ENCODE data around the gene RPH3AL. TPM values are rescaled to one million over a fixed set of nuclear protein-coding genes. Genes with fewer than 3 reads are reported as not detected.

The RPH3AL gene
- total RNA-seq, 4 donors from 2014 or later: 31.4 to 92.4 (median 48.6) TPM

- H3K9me3 ChIP-seq: no peaks in the 10 kb centered on the region
- peaks cover 0 to 11% (median 2%) of the 10 kb centered on the region in 4 donors for H3K4me1 ChIP-seq
- no peak overlapping the region for H3K27ac ChIP-seq
- DNase-seq: no peak
- no peak overlapping the region for H3K4me3 ChIP-seq
- H3K36me3 ChIP-seq: no peaks in the 10 kb centered on the region
- no peaks in the 10 kb centered on the region for H3K27me3 ChIP-seq
- TF ChIP-seq CTCF (IDR thresholded peaks at IDR 0.05): no peak
- TF ChIP-seq POLR2A (IDR thresholded peaks at IDR 0.05): no peak
Observed at GRCh38 chr17:304461-304860, 48.1 kb downstream of the RPH3AL start.

- no peaks in the 10 kb centered on the region for H3K36me3 ChIP-seq
- no peak for TF ChIP-seq CTCF (IDR thresholded peaks at IDR 0.05)
- TF ChIP-seq POLR2A (IDR thresholded peaks at IDR 0.05): no peak
- no peaks in the 10 kb centered on the region for H3K9me3 ChIP-seq
- peaks cover 0 to 11% (median 2%) of the 10 kb centered on the region in 4 donors for H3K4me1 ChIP-seq
- DNase-seq: no peak
- no peaks in the 10 kb centered on the region for H3K27me3 ChIP-seq
- no peak overlapping the region for H3K27ac ChIP-seq
- no peak overlapping the region for H3K4me3 ChIP-seq
Observed at GRCh38 chr17:303168-303567, 49.4 kb downstream of the RPH3AL start.

- Histone ChIP-seq H3K36me3 (no peaks in the 10 kb centered on the region), H3K27ac (peak overlapping the region in 3 of 4 donors; percentile 57 to 91 (median 88)), H3K4me3 (peak overlapping the region in 1 of 4 donors; percentile 16), H3K4me1 (peaks cover 0 to 11% (median 2%) of the 10 kb centered on the region in 4 donors), H3K9me3 (no peaks in the 10 kb centered on the region), H3K27me3 (no peaks in the 10 kb centered on the region)
- no peak for TF ChIP-seq CTCF (IDR thresholded peaks at IDR 0.05)
- TF ChIP-seq POLR2A (IDR thresholded peaks at IDR 0.05): peak; percentile 51 to 72
- DNase-seq: peak in 2 of 3 donors; percentile 89 to 92
Observed at GRCh38 chr17:302300-302698, 50.3 kb downstream of the RPH3AL start.

GRCh38 chr17:301681-302299, 50.8 kb downstream of the RPH3AL start:
- Histone ChIP-seq H3K9me3 (no peaks in the 10 kb centered on the region), H3K36me3 (no peaks in the 10 kb centered on the region), H3K4me1 (peaks cover 0 to 11% (median 2%) of the 10 kb centered on the region in 4 donors), H3K4me3 (peak overlapping the region in 1 of 4 donors; percentile 16), H3K27ac (peak overlapping the region in 3 of 4 donors; percentile 57 to 91 (median 88)), H3K27me3 (no peaks in the 10 kb centered on the region)
- TF ChIP-seq POLR2A (IDR thresholded peaks at IDR 0.05) (no peak), CTCF (IDR thresholded peaks at IDR 0.05) (no peak)
- DNase-seq: peak in 2 of 3 donors; percentile 58 to 73

GRCh38 chr17:300881-301280, 51.7 kb downstream of the RPH3AL start:
- H3K27ac ChIP-seq: no peak overlapping the region
- no peak for DNase-seq
- TF ChIP-seq POLR2A (IDR thresholded peaks at IDR 0.05) (no peak), CTCF (IDR thresholded peaks at IDR 0.05) (no peak)
- no peaks in the 10 kb centered on the region for H3K36me3 ChIP-seq
- no peaks in the 10 kb centered on the region for H3K9me3 ChIP-seq
- peaks cover 0 to 11% (median 2%) of the 10 kb centered on the region in 4 donors for H3K4me1 ChIP-seq
- H3K4me3 ChIP-seq: no peak overlapping the region
- no peaks in the 10 kb centered on the region for H3K27me3 ChIP-seq

Measured in Peyer's patch (tissue), 4 donors.